Psoas muscle (tissue), 8 donors: ENCODE data around the gene SRGN. TPM values are rescaled to one million over a fixed set of nuclear protein-coding genes. Genes with fewer than 3 reads are reported as not detected.

ENCODE experiments used
- ATAC-seq, 4 donors: fragments of 200-7000 bp; cut with Tn5 transposase; one replicate each; pipeline ENCODE4 v1.9.1; 2020; ENCODE audit warnings: moderate library complexity in 3 of 4, mild to moderate bottlenecking in 2 of 4
- DNase-seq, 2 donors: peaks; one replicate each; pipeline ENCODE4 v3.0.0-alpha.2; 2020
- H3K27ac ChIP-seq: fragments of 200-600 bp; one replicate; pipeline ENCODE4 v1.8.0; 2022
- H3K27me3 ChIP-seq, 3 donors: fragments of 200-600 bp in 1 of 3; one replicate each; pipeline versions ENCODE4 v1.6.1 to v1.8.0; 2013 to 2022; ENCODE audit warnings: low read length in 2 of 3, mild to moderate bottlenecking in 2 of 3, moderate library complexity in 1 of 3; ENCODE audit not compliant: insufficient read depth in 3 of 3
- H3K36me3 ChIP-seq, 2 donors: fragments of 200-600 bp in 1 of 2; one replicate each; pipeline versions ENCODE4 v1.6.1 to v1.8.0; 2013 to 2022; ENCODE audit warnings: low read depth in 1 of 2, mild to moderate bottlenecking in 1 of 2, moderate library complexity in 1 of 2; ENCODE audit not compliant: insufficient read depth in 1 of 2
- H3K4me1 ChIP-seq: fragments of 200-600 bp; one replicate; pipeline ENCODE4 v1.8.0; 2022
- H3K4me3 ChIP-seq: fragments of 200-600 bp; one replicate; pipeline ENCODE4 v1.8.0; 2022; ENCODE audit warnings: mild to moderate bottlenecking
- H3K9me3 ChIP-seq: fragments of 200-600 bp; one replicate; pipeline ENCODE4 v1.8.0; 2022
- CTCF ChIP-seq: fragments of 200-600 bp; IDR thresholded peaks from one replicate; pipeline ENCODE4 v1.8.0; 2022; ENCODE audit warnings: antibody characterized with exemption
- WGBS, 3 donors: extraction: QIAGEN DNeasy Blood & Tissue Kit; methylation state at CpG; one replicate each; pipeline versions ENCODE4 v1.1.6 to v1.1.7; 2013; 5-methylcytosine and 5-hydroxymethylcytosine counted together
- intact Hi-C, 2 donors: fragments of 100-400 bp; cut with DNase I; formaldehyde crosslinking; loops; one replicate each; pipeline versions ENCODE4 v1.11.0 to v1.14.2; 2022
- polyA plus RNA-seq, 3 donors: library from polyadenylated mRNA; stranded (reverse); fragments of 200-250 nt; gene quantifications; one replicate each; pipeline ENCODE4 v1.2.3, GENCODE V29; 2013
- total RNA-seq, 4 donors: library from RNA; stranded (reverse); fragmentation: NEBNext Ultra II Directional in 2 of 4; extraction: Animal tissue kit (Norgen Biotek cat#: 25700) in 2 of 4; gene quantifications; one replicate each; pipeline versions ENCODE4 v1.2.1 to v1.2.4, GENCODE V29; 2021 to 2023
- donor health status: healthy with polysubstance abuse.
- donor health status: DM: no; HTN: no; CAD: no; lungs with moderate emphysema.
- donor health status: Bipolar disorder and iron deficiency.
- donor health status: healthy.
- donor health status: DM: yes; HTN: yes; CAD: no.
- donor health status: DM: no; HTN: no; CAD: no.
- donor health status: DM: no; HTN: no; CAD: no.
- donor health status: DM: yes; HTN: yes; CAD: no.

The SRGN gene
- total and polyA plus RNA-seq, 7 donors: 27.8 to 54.0 (median 32.9) TPM

DNA sequence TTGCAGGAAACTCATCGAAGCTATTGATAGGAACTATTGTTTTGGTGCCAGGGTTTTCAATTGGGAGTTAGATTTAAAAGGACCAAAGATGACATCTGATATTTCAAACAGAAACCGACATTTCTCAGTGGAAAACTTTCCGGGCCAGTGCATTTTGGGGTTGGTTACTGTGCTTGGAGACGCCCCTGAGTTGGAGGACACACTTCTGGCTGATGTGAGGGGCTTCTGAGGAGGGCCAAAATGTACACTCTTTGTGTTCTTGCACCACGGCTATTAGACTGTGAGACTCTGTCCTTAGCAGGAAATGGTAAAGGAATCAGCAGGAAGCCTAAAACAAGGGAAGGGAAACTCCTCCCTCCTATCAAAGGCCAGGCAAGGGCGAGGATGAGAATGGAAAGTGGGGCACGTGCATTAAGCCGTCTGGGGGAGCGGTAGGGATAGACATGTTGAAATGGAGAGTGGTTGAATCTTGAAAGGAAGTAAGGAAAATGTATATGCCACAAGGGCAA, 1.8 kb upstream of the SRGN start:
- TF ChIP-seq CTCF: no peak
- Histone ChIP-seq H3K36me3 (no peaks in the 10 kb centered on the region), H3K9me3 (no peaks in the 10 kb centered on the region), H3K27me3 (no peaks in the 10 kb centered on the region), H3K4me3 (no peak overlapping the region), H3K4me1 (no peaks in the 10 kb centered on the region), H3K27ac (peak overlapping the region; percentile 83)
- DNase-seq (no peak), ATAC-seq (peak in 1 of 4 donors; percentile 26)
- 28 to 32% (median 29%) methylated on average over 9 of the region's 9 CpGs for WGBS, 3 donors
- intact Hi-C loops: loop anchor here in 1 of 2 donors (5.0 kb wide), 1 partner anchor 34 kb away; no protein-coding TSS in a partner anchor

DNA sequence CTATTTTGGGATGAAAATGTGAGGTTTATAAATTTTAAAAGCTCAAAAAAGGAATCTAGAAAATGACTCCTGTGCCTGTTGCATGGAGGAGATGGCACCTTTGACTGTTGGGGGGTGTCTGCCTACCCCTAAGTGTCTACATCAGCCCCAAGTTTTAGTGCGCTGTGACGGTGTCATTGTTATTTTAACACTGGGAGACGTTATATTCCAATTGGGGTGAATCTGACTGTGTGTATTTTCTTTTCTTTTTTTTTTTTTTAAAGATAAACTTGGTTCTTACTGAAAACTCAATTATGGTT, 517 bp downstream of the SRGN start:
- DNase-seq (no peak), ATAC-seq (no peak)
- H3K27me3 ChIP-seq: no peaks in the 10 kb centered on the region
- 63 to 73% (median 68%) methylated on average over 3 of the region's 3 CpGs for WGBS, 3 donors
- H3K4me3 ChIP-seq: peak overlapping the region; percentile 64
- TF ChIP-seq CTCF: no peak
- no peaks in the 10 kb centered on the region for H3K9me3 ChIP-seq
- H3K36me3 ChIP-seq: no peaks in the 10 kb centered on the region
- intact Hi-C loops: loop anchor here in 1 of 2 donors (5.0 kb wide), 1 partner anchor 36 kb away; no protein-coding TSS in a partner anchor
- peak overlapping the region; percentile 83 for H3K27ac ChIP-seq
- H3K4me1 ChIP-seq: peaks cover 5% of the 10 kb centered on the region

DNA sequence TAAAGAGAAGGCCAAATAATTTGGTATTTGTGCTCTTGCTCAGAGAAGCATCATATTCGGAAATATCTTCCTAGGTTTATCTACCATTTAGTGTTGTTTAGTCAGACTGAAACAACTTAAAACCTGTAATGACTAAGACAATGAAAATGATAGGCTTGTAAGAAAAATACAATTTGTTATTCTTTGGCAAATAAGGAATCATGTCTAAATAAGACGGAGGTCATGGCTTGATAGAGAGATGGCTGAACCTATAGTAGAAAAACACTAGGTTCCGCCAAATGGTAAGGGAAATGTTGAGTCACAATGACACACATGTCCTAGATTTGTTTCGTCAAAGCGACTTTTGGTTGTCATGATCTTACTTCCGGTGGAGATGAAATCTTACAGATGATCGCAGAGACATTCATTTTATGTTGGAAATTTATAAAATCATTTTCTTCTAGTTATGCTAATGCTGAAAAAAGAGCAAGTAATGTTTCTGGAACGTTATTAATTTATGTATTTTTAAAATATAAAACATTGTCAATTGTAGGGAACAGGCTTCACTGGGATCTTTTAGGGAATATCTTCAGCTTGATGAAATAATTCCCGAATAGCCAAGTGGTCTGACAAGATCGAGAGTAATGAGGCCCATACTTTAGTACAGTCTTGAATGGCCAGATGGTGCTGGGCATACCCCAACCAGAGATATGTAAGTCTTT, 1.0 kb downstream of the SRGN start:
- intact Hi-C loops: loop anchor here in 1 of 2 donors (5.0 kb wide), 1 partner anchor 37 kb away; no protein-coding TSS in a partner anchor
- DNase-seq: no peak
- H3K27me3 ChIP-seq: no peaks in the 10 kb centered on the region
- ATAC-seq: no peak
- H3K27ac ChIP-seq: peak overlapping the region; percentile 83
- TF ChIP-seq CTCF: no peak
- no peaks in the 10 kb centered on the region for H3K36me3 ChIP-seq
- H3K4me3 ChIP-seq: peak overlapping the region; percentile 64
- peaks cover 5% of the 10 kb centered on the region for H3K4me1 ChIP-seq
- no peaks in the 10 kb centered on the region for H3K9me3 ChIP-seq
- WGBS, 3 donors: 76 to 79% (median 77%) methylated on average over 10 of the region's 10 CpGs

DNA sequence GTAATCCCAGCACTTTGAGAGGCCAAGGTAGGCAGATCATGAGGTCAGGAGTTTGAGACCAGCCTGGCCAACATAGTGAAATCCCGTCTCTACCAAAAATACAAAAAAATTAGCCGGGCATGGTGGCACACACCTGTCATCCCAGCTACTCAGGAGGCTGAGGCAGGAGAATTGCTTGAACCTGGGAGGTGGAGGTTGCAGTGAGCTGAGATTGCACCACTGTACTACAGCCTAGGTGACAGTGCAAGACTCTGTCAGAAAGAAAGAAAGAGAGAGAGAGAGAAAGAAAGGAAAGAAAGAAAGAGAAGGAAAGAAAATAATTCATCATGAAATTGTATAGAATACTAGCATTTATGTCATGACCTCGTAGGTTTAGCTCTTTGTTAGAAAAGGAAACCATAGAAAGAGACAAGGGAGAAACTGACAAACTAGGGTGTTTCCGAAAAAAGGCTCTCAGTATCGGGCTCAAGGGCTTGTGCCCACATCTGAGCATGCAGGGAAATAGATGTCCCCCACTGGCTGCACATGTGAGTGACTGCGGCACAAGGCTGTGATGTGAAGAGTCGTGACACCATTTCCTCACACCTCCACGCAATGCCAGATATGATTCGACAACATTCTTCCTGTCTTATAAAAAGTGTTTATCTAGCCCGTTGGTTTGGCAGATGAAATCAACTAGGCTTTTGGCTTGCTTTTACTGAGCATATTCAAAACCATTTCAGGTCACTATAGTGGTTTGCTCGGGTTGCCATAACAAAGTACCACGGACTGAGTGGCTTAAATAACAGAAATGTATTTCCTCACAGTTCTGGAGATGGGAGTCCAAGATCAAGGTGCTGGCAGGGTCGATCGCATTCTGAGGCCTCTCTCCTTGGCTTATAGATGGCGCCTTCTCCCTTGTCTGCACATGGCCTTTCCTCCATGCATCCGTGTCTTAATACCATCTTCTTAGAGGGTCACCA, 2.0 kb downstream of the SRGN start:
- Histone ChIP-seq H3K9me3 (no peaks in the 10 kb centered on the region), H3K27me3 (no peaks in the 10 kb centered on the region), H3K36me3 (no peaks in the 10 kb centered on the region), H3K27ac (peak overlapping the region; percentile 83), H3K4me1 (peaks cover 5% of the 10 kb centered on the region), H3K4me3 (peak overlapping the region; percentile 64)
- no peak for ATAC-seq
- intact Hi-C loops: loop anchor here (5.0 kb wide), 2 partner anchors 38 to 83 kb away; no protein-coding TSS in a partner anchor
- 64 to 75% (median 74%) methylated on average over 16 of the region's 16 CpGs for WGBS, 3 donors
- no peak for TF ChIP-seq CTCF
- DNase-seq: no peak
